ENCODE measurements around the gene NCS1. TPM values are rescaled to one million over a fixed set of nuclear protein-coding genes. Genes with fewer than 3 reads are reported as not detected.

Gene NCS1
- total and polyA plus RNA-seq, 9 of the 15 experiments (the other 6 are each of a cell fraction or from before 2014, with no cell fraction given) = 0.28 to 27.0 (median 9.6) TPM

- no peak for TF ChIP-seq TEAD2 (tag; IDR thresholded peaks at IDR 0.05)
- no peak for TF ChIP-seq MCM3 (IDR thresholded peaks at IDR 0.05)
- TF ChIP-seq BCL6 (CRISPR knock-in tag; IDR thresholded peaks at IDR 0.05) = no peak
- no peak for TF ChIP-seq NCOA6 (IDR thresholded peaks at IDR 0.05)
- no peak for TF ChIP-seq ZNF740 (CRISPR knock-in tag; IDR thresholded peaks at IDR 0.05)
- TF ChIP-seq ZNF740 (tag; IDR thresholded peaks at IDR 0.05) = no peak
- TF ChIP-seq REST (IDR thresholded peaks at IDR 0.05; ENCODE audit: borderline replicate concordance) = no peak
- no peak for TF ChIP-seq REST (CRISPR knock-in tag; IDR thresholded peaks at IDR 0.05; ENCODE audit: low read depth)
- TF ChIP-seq EHMT2 (IDR thresholded peaks at IDR 0.05) = no peak
- TF ChIP-seq ZNF217 (CRISPR knock-in tag; IDR thresholded peaks at IDR 0.05) = no peak
- no peak for TF ChIP-seq NCOA2 (IDR thresholded peaks at IDR 0.05; ENCODE audit: partially characterized antibody in 2 of 2)
- no peak for TF ChIP-seq NFE2 (IDR thresholded peaks at IDR 0.05; ENCODE audit: low read depth)
Measured at GRCh38 chr9:130266236-130267098, 94.3 kb downstream of the NCS1 start (continued).

All from K562 (cell line).